NT2/D1 (cell line): Measurements from ENCODE around the gene CNTFR.

Source experiments
- SUZ12 ChIP-seq: IDR thresholded peaks from 2 replicates; pipeline ENCODE4 v1.6.1; 2011; ENCODE audit not compliant: insufficient read length, insufficient read depth; ENCODE audit errors: extremely low read depth
- YY1 ChIP-seq: IDR thresholded peaks from 2 replicates; pipeline ENCODE4 v1.6.1; 2011; ENCODE audit not compliant: insufficient read length, insufficient read depth
- ZNF274 ChIP-seq: IDR thresholded peaks from 2 replicates; pipeline ENCODE4 v1.6.1; 2011; ENCODE audit warnings: mild to moderate bottlenecking, low read depth, low read length

DNA sequence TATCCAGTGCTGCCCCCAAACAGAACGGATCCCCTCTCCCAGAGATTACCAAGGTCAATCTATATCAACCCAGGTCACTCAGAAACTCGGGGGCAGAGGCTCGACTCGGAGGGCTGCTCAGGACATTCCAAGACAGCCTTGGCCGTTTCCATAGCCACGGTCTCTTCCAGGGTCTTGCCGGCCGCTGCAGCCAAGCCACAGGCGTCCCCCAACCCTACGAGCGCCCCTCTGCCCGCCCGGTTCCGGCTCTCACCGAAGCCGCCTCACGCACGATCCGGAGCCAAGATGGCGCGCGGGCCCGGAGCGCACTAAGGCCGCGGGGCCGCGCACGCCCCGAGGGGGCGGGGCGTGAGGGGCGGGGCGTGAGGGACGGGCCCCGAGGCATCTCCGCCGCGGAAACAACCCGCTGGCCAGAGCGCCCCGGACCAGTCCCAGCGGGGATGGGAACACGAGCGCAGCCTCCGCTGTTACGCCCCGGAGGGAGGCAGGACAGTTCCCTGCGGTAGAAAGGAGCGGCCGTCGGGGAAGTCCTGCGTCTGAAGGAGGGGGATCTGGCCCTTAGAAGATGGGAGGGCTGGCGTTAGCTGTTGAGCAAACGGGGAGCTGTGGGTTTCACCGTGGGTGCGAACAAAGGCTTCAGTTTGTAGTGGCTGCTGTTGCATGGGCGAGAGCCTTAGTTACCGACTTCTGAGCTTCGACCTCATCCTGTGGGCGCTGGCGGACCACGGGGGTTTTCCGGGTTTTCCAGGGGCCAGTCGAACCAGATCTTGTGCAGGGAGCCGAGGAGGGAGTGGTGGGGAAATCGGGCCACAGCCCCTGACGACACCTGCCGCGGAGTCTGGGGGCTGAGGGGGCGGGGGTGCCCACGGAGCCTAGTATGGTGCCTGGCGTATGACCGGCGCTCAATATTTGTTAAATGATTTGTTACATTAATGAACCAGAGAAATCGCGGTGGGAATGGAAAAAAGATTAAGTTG, 22.6 kb upstream of the CNTFR start, which contains the start of gene RPP25L:
- TF ChIP-seq YY1: peak; percentile 55
- no peak for TF ChIP-seq ZNF274
- no peak for TF ChIP-seq SUZ12
